H1 (cell line): Measurements from ENCODE around the gene STAG1. TPM values are rescaled to one million over a fixed set of nuclear protein-coding genes. Genes with fewer than 3 reads are reported as not detected.

ENCODE experiments used
- CTCF ChIA-PET: fragments of 300-600 bp; sonication (Branson Sonifier 250); formaldehyde crosslinking; loops from one replicate; lab custom pipeline; 2021; ENCODE audit not compliant: partially characterized antibody; lab: Charles Lee
- POLR2A ChIA-PET: fragments of 300-600 bp; sonication (Branson Sonifier 250); formaldehyde crosslinking; loops from one replicate; lab custom pipeline; 2021; ENCODE audit warnings: inconsistent platforms; ENCODE audit not compliant: partially characterized antibody; lab: Charles Lee
- DNase-seq, 2 experiments: peaks; one replicate each; pipeline versions ENCODE4 v3.0.0 to v3.0.0-alpha.2; 2010 to 2022; ENCODE audit warnings: low spot score in 2 of 2, low read depth in 1 of 2, mixed read lengths in 1 of 2
- FAIRE-seq: peaks from 2 replicates; lab custom pipeline; 2011; peaks lifted over from hg19 to GRCh38; lab: Jason Lieb, UNC
- H2AFZ ChIP-seq: 2 replicates; pipeline ENCODE4 v1.8.1; 2012; ENCODE audit warnings: low read length, inconsistent platforms
- H2AK5ac ChIP-seq: 2 replicates; pipeline ENCODE4 v1.6.1; 2013; ENCODE audit warnings: low read depth, low read length
- H2BK120ac ChIP-seq: replicated peaks from 2 replicates; pipeline ENCODE3; 2013; ENCODE audit warnings: low read depth, low read length, inconsistent platforms
- H2BK12ac ChIP-seq: 2 replicates; pipeline ENCODE4 v1.6.1; 2013; ENCODE audit warnings: low read depth, low read length
- H2BK15ac ChIP-seq: 2 replicates; pipeline ENCODE4 v1.6.1; 2013; ENCODE audit warnings: low read length
- H2BK20ac ChIP-seq: 2 replicates; pipeline ENCODE4 v1.6.1; 2013; ENCODE audit warnings: low read length
- H2BK5ac ChIP-seq: 2 replicates; pipeline ENCODE4 v1.6.1; 2013; ENCODE audit warnings: low read depth, low read length
- H3K14ac ChIP-seq: 2 replicates; pipeline ENCODE4 v1.6.1; 2013; ENCODE audit warnings: inconsistent platforms; ENCODE audit not compliant: insufficient read length
- H3K18ac ChIP-seq: 2 replicates; pipeline ENCODE4 v1.6.1; 2013; ENCODE audit warnings: low read length; ENCODE audit errors: extremely low read depth
- H3K23ac ChIP-seq: 2 replicates; pipeline ENCODE4 v1.6.1; 2013; ENCODE audit warnings: inconsistent platforms; ENCODE audit not compliant: insufficient read length
- H3K23me2 ChIP-seq: 2 replicates; pipeline ENCODE4 v1.6.1; 2013; ENCODE audit warnings: low read depth, low read length
- H3K27ac ChIP-seq: 2 replicates; pipeline ENCODE4 v1.6.1; 2011; ENCODE audit warnings: low read depth, low read length, inconsistent platforms
- H3K27me3 ChIP-seq, 4 experiments: replicated peaks in 1 of 4; 1 replicate in 1 of 4; 2 replicates in 3 of 4; pipeline versions ENCODE4 v1.6.1 to v1.8.1; 2011 to 2013; ENCODE audit warnings: low read length in 3 of 4, mild to moderate bottlenecking in 3 of 4, inconsistent platforms in 2 of 4, mixed read lengths in 2 of 4, moderate library complexity in 1 of 4; ENCODE audit not compliant: control insufficient read depth in 3 of 4, insufficient read depth in 3 of 4; ENCODE audit errors: extremely low read depth in 1 of 4
- H3K36me3 ChIP-seq, 4 experiments: 2 replicates each; pipeline versions ENCODE4 v1.6.1 to v1.8.1; 2011 to 2013; ENCODE audit warnings: mild to moderate bottlenecking in 4 of 4, low read length in 3 of 4, moderate library complexity in 2 of 4, control low read depth in 1 of 4, inconsistent platforms in 1 of 4; ENCODE audit not compliant: insufficient read depth in 4 of 4, control insufficient read depth in 2 of 4
- H3K4ac ChIP-seq: replicated peaks from 2 replicates; pipeline ENCODE3; 2013; ENCODE audit warnings: low read length, low read depth, mixed read lengths, inconsistent platforms; ENCODE audit not compliant: insufficient read length
- H3K4me1 ChIP-seq, 4 experiments: replicated peaks in 1 of 4; 1 replicate in 1 of 4; 2 replicates in 3 of 4; pipeline versions ENCODE4 v1.6.1 to v1.8.1; 2011 to 2013; ENCODE audit warnings: low read length in 3 of 4, inconsistent platforms in 2 of 4, mixed read lengths in 1 of 4; ENCODE audit not compliant: insufficient read depth in 4 of 4, control insufficient read depth in 3 of 4
- H3K4me2 ChIP-seq, 2 experiments: 2 replicates each; pipeline versions ENCODE4 v1.6.1 to v1.8.1; 2011 to 2013; ENCODE audit warnings: low read depth in 2 of 2, low read length in 2 of 2, control low read depth in 1 of 2, inconsistent platforms in 1 of 2, mild to moderate bottlenecking in 1 of 2; ENCODE audit not compliant: insufficient read depth in 1 of 2
- H3K4me3 ChIP-seq, 4 experiments: fragments of 200-600, 300-600 bp in 1 of 4; sonication (generic), shearing (Covaris generic), sonication (Bioruptor Twin) in 1 of 4; 2 replicates each; pipeline versions ENCODE4 v1.5.1 to v1.8.1; 2011 to 2016; ENCODE audit warnings: low read length in 4 of 4, low read depth in 3 of 4, control low read depth in 2 of 4, inconsistent platforms in 2 of 4, mild to moderate bottlenecking in 2 of 4, mixed read lengths in 1 of 4, moderate library complexity in 1 of 4; ENCODE audit not compliant: insufficient read depth in 2 of 4; ENCODE audit errors: extremely low read depth in 1 of 4
- H3K56ac ChIP-seq: replicated peaks from 2 replicates; pipeline ENCODE3; 2013; ENCODE audit warnings: low read depth, mild to moderate bottlenecking, mixed read lengths, low read length, inconsistent platforms; ENCODE audit not compliant: insufficient read length
- H3K79me1 ChIP-seq: 2 replicates; pipeline ENCODE4 v1.6.1; 2013; ENCODE audit warnings: low read depth, low read length, control low read depth
- H3K79me2 ChIP-seq, 2 experiments: 2 replicates each; pipeline versions ENCODE4 v1.6.1 to v1.8.1; 2012 to 2013; ENCODE audit warnings: low read length in 2 of 2, mild to moderate bottlenecking in 2 of 2, inconsistent platforms in 1 of 2; ENCODE audit not compliant: insufficient read depth in 2 of 2, control insufficient read depth in 1 of 2
- H3K9ac ChIP-seq, 4 experiments: replicated peaks in 1 of 4; 1 replicate in 1 of 4; 2 replicates in 3 of 4; pipeline versions ENCODE4 v1.6.1 to v1.8.1; 2011 to 2013; ENCODE audit warnings: low read depth in 3 of 4, low read length in 3 of 4, control low read depth in 2 of 4, mild to moderate bottlenecking in 2 of 4, moderate library complexity in 2 of 4, inconsistent platforms in 1 of 4; ENCODE audit errors: extremely low read depth in 1 of 4
- H3K9me3 ChIP-seq, 2 experiments: 2 replicates each; pipeline versions ENCODE4 v1.6.1 to v1.8.1; 2012 to 2013; ENCODE audit warnings: mild to moderate bottlenecking in 2 of 2, moderate library complexity in 2 of 2, control low read depth in 1 of 2, inconsistent platforms in 1 of 2, low read depth in 1 of 2, low read length in 1 of 2, mixed read lengths in 1 of 2; ENCODE audit not compliant: insufficient read depth in 2 of 2
- H4K20me1 ChIP-seq, 2 experiments: replicated peaks in 1 of 2; 2 replicates each; pipeline versions ENCODE3 to v1.8.1; 2011 to 2013; ENCODE audit warnings: inconsistent platforms in 2 of 2, low read length in 2 of 2, mild to moderate bottlenecking in 1 of 2; ENCODE audit not compliant: insufficient read depth in 2 of 2, control insufficient read depth in 1 of 2
- H4K5ac ChIP-seq: 2 replicates; pipeline ENCODE4 v1.6.1; 2013; ENCODE audit warnings: low read length, low read depth, mixed read lengths, inconsistent platforms; ENCODE audit not compliant: insufficient read length
- H4K8ac ChIP-seq: 2 replicates; pipeline ENCODE4 v1.8.0; 2013; ENCODE audit warnings: mild to moderate bottlenecking, moderate library complexity, low read length, inconsistent platforms; ENCODE audit not compliant: insufficient read depth; ENCODE audit errors: extremely low read depth
- H4K91ac ChIP-seq: replicated peaks from 2 replicates; pipeline ENCODE3; 2013; ENCODE audit warnings: low read length, mixed read lengths, inconsistent platforms; ENCODE audit not compliant: insufficient read length
- HDAC2 ChIP-seq, 2 experiments: fragments of 300-600 bp in 1 of 2; sonication (generic) in 1 of 2; IDR thresholded peaks; 2 replicates each; pipeline ENCODE4 v1.6.1; 2011 to 2012; ENCODE audit warnings: low read depth in 2 of 2, low read length in 2 of 2, mild to moderate bottlenecking in 2 of 2, moderate library complexity in 2 of 2, borderline replicate concordance in 1 of 2, inconsistent platforms in 1 of 2
- NRF1 ChIP-seq: IDR thresholded peaks from 2 replicates; pipeline ENCODE4 v1.6.1; 2011; ENCODE audit warnings: mild to moderate bottlenecking, low read depth, low read length, improper control_type of control experiment
- RAD21 ChIP-seq, 2 experiments: IDR thresholded peaks in 1 of 2; conservative IDR thresholded peaks in 1 of 2; 2 replicates each; pipeline ENCODE4 v1.6.1; 2011; ENCODE audit warnings: low read depth in 2 of 2, low read length in 2 of 2, improper control_type of control experiment in 1 of 2, inconsistent platforms in 1 of 2, mild to moderate bottlenecking in 1 of 2, moderate library complexity in 1 of 2
- RFX5 ChIP-seq: IDR thresholded peaks from 2 replicates; pipeline ENCODE4 v1.6.1; 2011; ENCODE audit warnings: low read depth, low read length, improper control_type of control experiment, borderline replicate concordance
- RNF2 ChIP-seq: fragments of 200-900, 300-1000 bp; sonication (generic); IDR thresholded peaks from 2 replicates; pipeline ENCODE4 v1.7.1; 2016; ENCODE audit warnings: borderline replicate concordance, low read depth, mild to moderate bottlenecking, antibody characterized with exemption, low read length; ENCODE audit not compliant: poor library complexity, severe bottlenecking; ENCODE audit errors: missing control alignments
- SIX5 ChIP-seq: IDR thresholded peaks from 2 replicates; pipeline ENCODE4 v1.6.1; 2011; ENCODE audit warnings: mild to moderate bottlenecking, low read depth, low read length
- SUZ12 ChIP-seq: fragments of 200-600 bp; sonication (generic); IDR thresholded peaks from 2 replicates; pipeline ENCODE4 v1.6.1; 2012; ENCODE audit warnings: mild to moderate bottlenecking, inconsistent platforms, low read length, moderate library complexity, mixed read lengths
- TCF12 ChIP-seq: IDR thresholded peaks from 2 replicates; pipeline ENCODE4 v1.6.1; 2011; ENCODE audit warnings: low read depth, mild to moderate bottlenecking, low read length
- WGBS, 2 experiments: shearing (Covaris generic) in 1 of 2; methylation state at CpG; one replicate each; pipeline versions ENCODE4 v1.1.6 to v1.1.7; 2013 to 2015; ENCODE audit warnings: low lambda C conversion rate in 2 of 2, mixed read lengths in 2 of 2, inconsistent platforms in 1 of 2, low coverage in 1 of 2, missing lambda C conversion rate in 1 of 2; ENCODE audit not compliant: insufficient replicate concordance in 2 of 2, insufficient coverage in 1 of 2, insufficient read length in 1 of 2; ENCODE audit errors: extremely low coverage in 1 of 2, missing lambda C conversion rate in 1 of 2; 5-methylcytosine and 5-hydroxymethylcytosine counted together
- polyA plus RNA-seq, 7 experiments: library from polyadenylated mRNA; depleted of rRNA in 3 of 7; stranded (reverse) in 5 of 7; unstranded in 2 of 7; fragments of >200 nt in 5 of 7; fragments of 200-250 nt in 2 of 7; gene quantifications; 1 replicate in 5 of 7; 2 replicates in 1 of 7; 4 replicates in 1 of 7; pipeline versions ENCODE4 v1.2.1 to v1.2.3, GENCODE V29; 2011 to 2013; ENCODE audit warnings: missing spikeins in 2 of 7, mixed read lengths in 2 of 7
- total RNA-seq: library from RNA; stranded (reverse); fragmentation: NEBNext Ultra II Directional; extraction: Animal tissue kit (Norgen Biotek cat#: 25700); gene quantifications from 2 replicates; pipeline ENCODE4 v1.2.1, GENCODE V29; 2021
- TF ChIP-seq, protein P1 (sequence below): IDR thresholded peaks from 2 replicates; pipeline ENCODE4 v1.6.1; 2012; ENCODE audit warnings: inconsistent platforms

The STAG1 gene
- total and polyA plus RNA-seq, 2 of the 8 experiments (the other 6 are each of a cell fraction or from before 2014, with no cell fraction given): 4.6 to 23.4 TPM

DNA sequence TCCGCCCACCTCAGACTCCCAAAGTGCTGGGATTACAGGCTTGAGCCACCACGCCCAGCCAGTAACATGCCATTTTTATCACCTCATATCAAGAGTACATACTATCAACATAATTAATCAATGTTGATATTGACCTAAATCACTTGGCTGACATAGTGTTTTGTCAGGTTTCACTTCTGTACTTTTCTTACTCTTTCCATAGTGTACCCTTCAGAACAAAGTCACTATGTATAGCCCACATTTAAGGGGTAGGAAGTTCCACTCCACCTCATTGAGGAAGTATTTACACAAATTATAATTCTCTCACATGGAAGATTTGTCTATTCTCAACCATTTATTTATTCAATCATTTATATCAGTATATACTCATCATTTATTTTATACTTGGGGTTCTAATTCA lies 145.2 kb downstream of the STAG1 start:
- no peak overlapping the region for H4K91ac ChIP-seq
- TF ChIP-seq, protein P1, sequence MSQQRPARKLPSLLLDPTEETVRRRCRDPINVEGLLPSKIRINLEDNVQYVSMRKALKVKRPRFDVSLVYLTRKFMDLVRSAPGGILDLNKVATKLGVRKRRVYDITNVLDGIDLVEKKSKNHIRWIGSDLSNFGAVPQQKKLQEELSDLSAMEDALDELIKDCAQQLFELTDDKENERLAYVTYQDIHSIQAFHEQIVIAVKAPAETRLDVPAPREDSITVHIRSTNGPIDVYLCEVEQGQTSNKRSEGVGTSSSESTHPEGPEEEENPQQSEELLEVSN: no peak
- TF ChIP-seq RNF2: no peak
- no peak for TF ChIP-seq HDAC2 (IDR thresholded peaks at IDR 0.05; ENCODE audit: borderline replicate concordance in 1 of 2, low read depth in 2 of 2, low read length in 2 of 2)
- TF ChIP-seq NRF1: no peak
- no peak for TF ChIP-seq RFX5
- no peak for TF ChIP-seq TCF12
- TF ChIP-seq RAD21 (IDR thresholded peaks at IDR 0.05 in 1 of 2, conservative IDR thresholded peaks at IDR 0.05 in 1 of 2; ENCODE audit: low read depth in 2 of 2, low read length in 2 of 2): no peak
- no peak for TF ChIP-seq SIX5
- no peak for TF ChIP-seq SUZ12
- POLR2A ChIA-PET: interaction anchor here (2.2 kb wide), 1 partner anchor 145 kb away, joined by 5 read pairs; the partner anchor contains the start of gene STAG1
- WGBS, 2 experiments: 94% methylated on average over 2 of the region's 2 CpGs; no CpG with 5 or more reads in 1 of the 2 experiments
- CTCF ChIA-PET: no interaction called here
- no peaks in the 10 kb centered on the region for H4K20me1 ChIP-seq
- H2BK5ac ChIP-seq: no peak overlapping the region
- H3K56ac ChIP-seq: no peak overlapping the region
- H3K4ac ChIP-seq: no peak overlapping the region
- no peak overlapping the region for H2BK12ac ChIP-seq
- no peaks in the 10 kb centered on the region; the same call in 1 of the 2 replicates for H3K79me1 ChIP-seq
- H4K5ac ChIP-seq: no peak overlapping the region
- H2BK20ac ChIP-seq: no peak overlapping the region
- no peak overlapping the region for H2AFZ ChIP-seq
- H3K18ac ChIP-seq: no peak overlapping the region
- H3K36me3 ChIP-seq: no peaks in the 10 kb centered on the region
- no peak overlapping the region for H3K27ac ChIP-seq
- no peaks in the 10 kb centered on the region for H3K4me1 ChIP-seq
- no peak overlapping the region for H2BK15ac ChIP-seq
- DNase-seq (no peak), FAIRE-seq (no peak)
- H3K14ac ChIP-seq: no peak overlapping the region
- H3K4me3 ChIP-seq: no peak overlapping the region
- no peaks in the 10 kb centered on the region for H3K79me2 ChIP-seq
- no peak overlapping the region for H3K23ac ChIP-seq
- H2BK120ac ChIP-seq: no peak overlapping the region
- H2AK5ac ChIP-seq: no peak overlapping the region
- no peak overlapping the region for H3K4me2 ChIP-seq
- no peaks in the 10 kb centered on the region for H3K27me3 ChIP-seq
- no peaks in the 10 kb centered on the region; the same call in 1 of the 2 replicates for H3K23me2 ChIP-seq
- H4K8ac ChIP-seq: no peak overlapping the region
- no peaks in the 10 kb centered on the region for H3K9me3 ChIP-seq
- H3K9ac ChIP-seq: no peak overlapping the region
